GM13976 (cell line): ENCODE results near the gene NFKBIA.

Experiments
- DNase-seq: peaks from one replicate; pipeline ENCODE4 v3.0.0; 2012; ENCODE audit warnings: low spot score
- CTCF ChIP-seq: IDR thresholded peaks from 2 replicates; pipeline ENCODE4 v1.5.1; 2012; ENCODE audit warnings: borderline replicate concordance, mild to moderate bottlenecking; ENCODE audit not compliant: insufficient read depth; ENCODE audit errors: extremely low read depth, missing control alignments, control extremely low read depth
- in situ Hi-C: fragments of 300-500 bp; cut with MboI; formaldehyde crosslinking; loops from one replicate; pipeline ENCODE4 v1.12.0; 2022; ENCODE audit warnings: low sequenced_read_pairs, mixed read lengths, inconsistent platforms; ENCODE audit not compliant: unreplicated experiment

NFKBIA gene

GRCh38 chr14:35435177-35435576 is 30.6 kb upstream of the NFKBIA start:
- DNase-seq = no peak
- TF ChIP-seq CTCF = no peak
- in situ Hi-C loops = loop anchor here (10.0 to 25.0 kb wide), 2 partner anchors 250 to 377 kb away; partner anchors contain the start of gene RALGAPA1

GRCh38 chr14:35433826-35434225 is 29.3 kb upstream of the NFKBIA start:
- in situ Hi-C loops = loop anchor here (10.0 to 25.0 kb wide), 2 partner anchors 251 to 378 kb away; partner anchors contain the start of gene RALGAPA1
- no peak for TF ChIP-seq CTCF
- no peak for DNase-seq

- TF ChIP-seq CTCF = no peak
- DNase-seq = no peak
- in situ Hi-C loops = loop anchor here (10.0 to 25.0 kb wide), 2 partner anchors 254 to 382 kb away; partner anchors contain the start of gene RALGAPA1
These were observed 26.1 kb upstream of the NFKBIA start for GRCh38 chr14:35430459-35431199.

GRCh38 chr14:35429951-35430350 is 25.4 kb upstream of the NFKBIA start:
- no peak for DNase-seq
- TF ChIP-seq CTCF = no peak
- in situ Hi-C loops = loop anchor here (10.0 to 25.0 kb wide), 2 partner anchors 255 to 382 kb away; partner anchors contain the start of gene RALGAPA1

GRCh38 chr14:35425850-35426249 is 21.3 kb upstream of the NFKBIA start:
- in situ Hi-C loops = loop anchor here (25.0 kb wide), 1 partner anchor 386 kb away; the partner anchor contains the start of gene RALGAPA1
- DNase-seq = no peak
- TF ChIP-seq CTCF = no peak

- DNase-seq = no peak
- TF ChIP-seq CTCF = no peak
- in situ Hi-C loops = loop anchor here (25.0 kb wide), 1 partner anchor 761 kb away; no protein-coding TSS in a partner anchor
These were observed 19.1 kb upstream of the NFKBIA start for GRCh38 chr14:35423621-35424020.
